ENCODE data around the gene PADI2. TPM values are rescaled to one million over a fixed set of nuclear protein-coding genes. Genes with fewer than 3 reads are reported as not detected.

PADI2 gene
- total RNA-seq, 4 donors from 2014 or later: 0.29 to 2.8 (median 0.67) TPM

GRCh38 chr1:17061892-17062291, 57.4 kb downstream of the PADI2 start:
- TF ChIP-seq POLR2A (IDR thresholded peaks at IDR 0.05) (no peak), CTCF (IDR thresholded peaks at IDR 0.05) (no peak)
- H3K27ac ChIP-seq: no peak overlapping the region
- no peaks in the 10 kb centered on the region for H3K4me1 ChIP-seq
- no peaks in the 10 kb centered on the region for H3K27me3 ChIP-seq
- H3K36me3 ChIP-seq: no peaks in the 10 kb centered on the region
- no peaks in the 10 kb centered on the region for H3K9me3 ChIP-seq
- DNase-seq: no peak
- intact Hi-C loops (cut with DNase I; ENCODE audit: low total_unique reads): no loop called here
- H3K4me3 ChIP-seq: no peak overlapping the region

- no peak overlapping the region for H3K4me3 ChIP-seq
- H3K9me3 ChIP-seq: no peaks in the 10 kb centered on the region
- H3K4me1 ChIP-seq: no peaks in the 10 kb centered on the region
- TF ChIP-seq CTCF (IDR thresholded peaks at IDR 0.05) (no peak), POLR2A (IDR thresholded peaks at IDR 0.05) (no peak)
- H3K36me3 ChIP-seq: no peaks in the 10 kb centered on the region
- no peak for DNase-seq
- H3K27me3 ChIP-seq: no peaks in the 10 kb centered on the region
- intact Hi-C loops (cut with DNase I; ENCODE audit: low total_unique reads): no loop called here
- H3K27ac ChIP-seq: no peak overlapping the region
Observed at GRCh38 chr1:17061486-17061885, 57.8 kb downstream of the PADI2 start.

GRCh38 chr1:17060306-17060749, 58.9 kb downstream of the PADI2 start:
- Histone ChIP-seq H3K4me1 (no peaks in the 10 kb centered on the region), H3K27me3 (no peaks in the 10 kb centered on the region), H3K27ac (no peak overlapping the region), H3K9me3 (no peaks in the 10 kb centered on the region), H3K4me3 (no peak overlapping the region), H3K36me3 (no peaks in the 10 kb centered on the region)
- intact Hi-C loops (cut with DNase I; ENCODE audit: low total_unique reads): no loop called here
- TF ChIP-seq POLR2A (IDR thresholded peaks at IDR 0.05) (no peak), CTCF (IDR thresholded peaks at IDR 0.05) (no peak)
- DNase-seq: no peak

GRCh38 chr1:17059391-17060305, 59.6 kb downstream of the PADI2 start:
- Histone ChIP-seq H3K4me3 (no peak overlapping the region), H3K4me1 (no peaks in the 10 kb centered on the region), H3K27me3 (no peaks in the 10 kb centered on the region), H3K27ac (no peak overlapping the region), H3K36me3 (no peaks in the 10 kb centered on the region), H3K9me3 (no peaks in the 10 kb centered on the region)
- peak in 1 of 2 donors; percentile 19 for DNase-seq
- intact Hi-C loops (cut with DNase I; ENCODE audit: low total_unique reads): no loop called here
- no peak for TF ChIP-seq POLR2A (IDR thresholded peaks at IDR 0.05)
- peak; percentile 14 to 47 (median 29) for TF ChIP-seq CTCF (IDR thresholded peaks at IDR 0.05)

- Histone ChIP-seq H3K4me3 (no peak overlapping the region), H3K36me3 (no peaks in the 10 kb centered on the region), H3K9me3 (no peaks in the 10 kb centered on the region), H3K27me3 (no peaks in the 10 kb centered on the region), H3K4me1 (peaks cover 0 to 7% of the 10 kb centered on the region in 2 donors), H3K27ac (no peak overlapping the region)
- DNase-seq: no peak
- intact Hi-C loops (cut with DNase I; ENCODE audit: low total_unique reads): no loop called here
- TF ChIP-seq POLR2A (IDR thresholded peaks at IDR 0.05): no peak
- no peak for TF ChIP-seq CTCF (IDR thresholded peaks at IDR 0.05)
Observed at GRCh38 chr1:17056551-17056950, 62.7 kb downstream of the PADI2 start.

All from uterus (tissue), 4 donors.